Jurkat, Clone E6-1 (cell line): ENCODE data around the gene ZNF397. TPM values are rescaled to one million over a fixed set of nuclear protein-coding genes. Genes with fewer than 3 reads are reported as not detected.
"Not testable (repeated sequence)": the region's sequence is repeated elsewhere in the genome, so short reads cannot be mapped to it uniquely, and the experiment has no call there.

Source experiments
- DNase-seq: peaks from one replicate; pipeline ENCODE4 v3.0.0-alpha.2; 2011; ENCODE audit warnings: low read depth, low spot score
- H3K4me3 ChIP-seq: 2 replicates; pipeline ENCODE4 v1.5.1; 2011; ENCODE audit warnings: mild to moderate bottlenecking, low read length, control low read depth, moderate library complexity
- polyA plus RNA-seq: library from polyadenylated mRNA; unstranded; fragments of >200 nt; gene quantifications from one replicate; pipeline ENCODE4 v1.2.1, GENCODE V29; 2012; ENCODE audit warnings: missing spikeins; ENCODE audit not compliant: insufficient read length, insufficient read depth

Gene ZNF397
- polyA plus RNA-seq: 24.9 TPM

DNA sequence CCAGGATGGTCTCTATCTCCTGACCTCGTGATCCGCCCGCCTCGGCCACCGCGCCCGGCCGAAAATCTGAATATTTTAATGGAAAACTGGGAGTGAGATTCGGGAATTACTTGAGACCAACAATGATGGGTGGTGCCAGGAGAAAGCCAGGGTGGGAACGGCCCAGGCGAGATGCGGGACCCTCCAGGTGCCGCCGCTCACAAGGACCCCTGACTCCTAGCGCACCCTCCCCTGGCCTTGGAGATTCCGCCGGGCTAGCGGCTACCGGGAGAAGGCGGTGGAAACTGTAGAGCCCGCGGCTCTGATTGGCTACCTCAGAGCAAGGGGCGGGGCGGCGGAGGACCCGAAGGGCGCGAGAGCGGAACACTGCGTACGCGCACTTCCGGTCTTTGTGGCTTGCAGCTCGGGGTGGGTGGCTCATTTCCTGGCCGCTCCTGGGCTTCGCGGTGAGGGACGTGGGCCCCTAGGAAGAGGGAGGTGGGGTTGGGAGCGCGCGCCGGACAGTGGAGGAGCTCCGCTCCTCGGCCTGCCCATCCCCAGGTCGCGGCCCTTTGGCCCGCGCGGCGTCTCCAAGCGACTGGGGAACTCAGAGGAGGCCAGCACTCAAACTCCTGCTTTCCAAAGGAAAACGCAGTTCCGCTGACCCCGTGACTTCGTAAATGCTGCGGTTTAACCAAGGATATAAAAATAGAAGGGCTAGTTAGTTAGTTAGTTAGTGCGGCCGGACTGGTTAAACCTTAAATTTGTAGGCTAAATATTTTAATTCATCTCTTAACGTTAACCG lies at the start of gene ZNF397:
Gene ZNF397 (plus strand): TSS at position 371 of the 784 bp plus-strand sequence. CDS start 1,437 bp downstream, outside the sequence.
- H3K4me3 ChIP-seq: peak within 1 kb of the TSS; percentile 83
- peak; percentile 90 for DNase-seq

DNA sequence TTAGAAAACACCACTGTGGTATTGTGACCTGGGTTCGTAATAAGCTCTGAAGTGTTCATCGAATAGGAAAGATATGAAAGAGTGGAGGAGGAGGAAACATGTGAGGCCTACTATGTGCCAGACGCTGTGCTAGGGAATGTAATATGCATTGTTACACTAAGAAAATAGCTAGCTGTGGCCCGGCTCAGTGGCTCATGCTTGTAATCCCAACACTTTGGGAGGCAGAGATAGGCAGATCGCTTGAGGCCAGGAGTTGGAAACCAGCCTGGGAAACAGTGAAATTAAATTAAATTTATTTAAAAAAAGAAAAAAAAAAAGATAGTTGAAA lies 49.2 kb upstream of the ZNF397 start:
- no peak overlapping the region for H3K4me3 ChIP-seq
- DNase-seq: no peak

DNA sequence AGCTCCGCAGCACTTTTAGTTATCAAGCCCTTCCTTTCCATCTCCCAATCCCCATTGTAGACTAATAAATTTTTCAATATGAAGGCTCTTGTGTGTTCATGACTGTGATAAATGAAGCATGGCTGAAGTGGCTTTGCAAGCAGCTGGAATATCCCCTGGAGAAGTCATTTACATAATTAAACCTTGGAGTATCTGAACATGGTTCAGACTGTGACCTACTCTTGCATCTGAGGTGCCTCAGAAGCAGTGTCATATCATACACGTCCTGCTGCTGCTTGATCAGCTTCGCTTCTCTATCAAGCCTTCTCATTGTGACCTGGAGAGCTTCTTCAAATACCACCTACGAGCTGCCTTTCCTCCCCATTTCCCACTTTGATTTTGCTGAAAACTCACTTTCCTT lies 48.4 kb upstream of the ZNF397 start:
- DNase-seq: no peak
- H3K4me3 ChIP-seq: no peak overlapping the region

DNA sequence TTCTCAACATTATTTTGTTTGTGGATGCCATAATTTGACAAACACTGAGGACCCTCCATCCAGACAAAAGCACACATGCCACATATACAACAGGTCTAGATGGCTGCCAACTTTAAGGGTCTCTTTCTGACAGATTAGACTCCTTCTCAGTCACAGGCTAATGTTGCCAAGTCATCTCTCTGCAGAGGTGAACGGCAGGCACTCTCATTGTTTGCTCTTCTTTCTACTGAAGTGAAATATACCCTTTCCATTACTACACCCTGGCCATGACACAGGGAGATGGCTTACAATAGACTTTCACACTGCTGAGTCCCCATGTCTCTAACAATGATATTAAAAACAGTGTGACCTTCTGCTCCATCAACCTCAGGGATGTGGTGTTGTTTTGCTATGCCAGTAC lies 47.5 kb upstream of the ZNF397 start:
- H3K4me3 ChIP-seq: no peak overlapping the region

DNA sequence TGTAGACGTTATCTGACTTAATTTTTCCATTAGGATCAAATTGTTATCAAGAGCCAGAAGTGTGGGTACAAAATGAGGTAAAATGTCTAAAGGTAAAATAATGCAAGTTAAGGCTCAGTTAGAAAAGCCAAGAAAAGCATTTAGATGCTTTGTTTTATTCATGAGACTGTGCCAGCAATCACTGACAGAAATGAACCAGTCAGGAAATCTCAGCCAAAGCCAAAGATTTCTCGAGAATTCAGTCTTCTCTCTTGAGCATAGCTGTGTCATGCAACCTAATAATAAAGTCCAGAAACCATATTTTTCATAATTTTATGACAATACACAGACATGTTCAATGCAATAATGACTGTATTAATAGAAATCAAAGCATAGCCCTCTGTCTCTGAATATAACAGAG lies 43.5 kb upstream of the ZNF397 start:
- H3K4me3 ChIP-seq: no peak overlapping the region
- no peak for DNase-seq

More for the DNA sequence above, 47.5 kb upstream of the ZNF397 start:
- no peak for DNase-seq

DNA sequence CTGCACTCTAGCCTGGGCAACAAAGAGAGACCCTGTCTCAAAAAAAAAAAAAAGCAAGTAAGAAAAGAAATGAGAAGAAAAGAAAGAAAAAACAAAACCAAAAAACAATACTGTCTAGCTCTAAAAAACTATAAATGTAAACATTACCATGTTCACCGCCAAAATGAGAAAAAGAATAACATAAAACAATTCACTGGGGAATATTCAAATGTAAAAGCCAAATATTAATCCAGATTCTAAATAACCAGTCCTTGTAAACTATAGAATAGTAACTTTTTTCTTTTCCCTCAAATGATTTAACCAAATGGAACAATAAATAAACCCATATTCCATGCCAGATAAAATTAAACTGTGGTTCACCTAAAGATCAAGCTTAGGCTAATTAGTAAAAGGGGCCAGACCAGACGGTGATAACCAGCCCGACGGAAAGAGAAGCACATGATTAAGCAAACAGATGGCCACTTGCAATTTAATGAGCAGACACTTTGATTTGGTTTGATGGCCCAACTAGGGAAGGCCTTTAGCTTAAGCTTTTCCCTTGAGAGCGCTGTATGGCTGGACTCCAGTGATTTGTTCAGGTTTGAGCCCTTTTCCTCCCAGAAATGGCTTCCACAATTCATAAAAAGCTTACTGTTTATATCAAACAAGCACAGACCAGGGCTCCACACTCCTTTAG lies 39.4 kb upstream of the ZNF397 start:
- DNase-seq: no peak

DNA sequence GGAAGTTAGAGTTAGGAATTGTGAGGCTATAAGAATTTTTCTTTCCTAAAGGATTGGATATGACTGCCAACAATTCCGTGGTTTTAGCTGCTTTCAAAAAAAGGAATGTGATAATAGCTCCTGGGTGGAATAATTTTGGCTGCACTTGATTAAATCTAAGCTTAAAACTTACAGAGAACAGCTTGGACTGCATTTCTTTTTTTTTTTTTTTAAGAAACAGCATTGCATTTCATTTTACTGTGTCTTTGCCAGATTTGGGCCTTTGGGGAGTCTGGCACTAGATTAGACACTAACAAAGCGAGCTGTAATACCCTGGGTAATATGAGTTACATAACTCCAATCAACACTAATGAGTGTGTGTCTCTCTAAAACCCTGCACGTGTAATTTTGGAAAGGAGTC lies 37.8 kb upstream of the ZNF397 start:
- DNase-seq: no peak
- no peak overlapping the region for H3K4me3 ChIP-seq

More for the DNA sequence above, 39.4 kb upstream of the ZNF397 start:
- H3K4me3 ChIP-seq: no peak overlapping the region

DNA sequence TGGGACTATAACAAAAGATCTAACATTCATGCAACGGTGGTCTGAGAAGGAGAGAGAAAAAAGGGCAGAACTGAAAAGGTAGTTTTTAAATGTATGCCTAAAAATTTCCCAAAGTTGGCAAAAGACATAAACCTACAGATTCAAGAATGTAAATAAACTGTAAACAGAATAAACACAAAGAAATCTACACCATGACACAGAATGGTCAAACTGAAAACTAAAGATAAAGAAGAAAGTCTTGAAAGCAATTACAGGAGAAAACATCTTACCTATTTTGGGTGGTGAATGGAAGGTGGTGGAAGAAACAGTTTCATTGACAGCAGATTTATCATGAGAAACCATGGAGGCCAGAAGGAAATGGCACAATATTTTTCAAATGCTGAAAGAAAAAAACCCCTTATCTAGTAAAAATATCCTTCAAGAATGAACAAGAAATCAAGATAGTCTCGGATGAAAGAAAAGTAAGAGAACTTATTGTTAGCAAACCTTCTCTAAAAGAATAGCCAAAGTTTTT lies 35.6 kb upstream of the ZNF397 start:
- no peak for DNase-seq
- no peak overlapping the region for H3K4me3 ChIP-seq

DNA sequence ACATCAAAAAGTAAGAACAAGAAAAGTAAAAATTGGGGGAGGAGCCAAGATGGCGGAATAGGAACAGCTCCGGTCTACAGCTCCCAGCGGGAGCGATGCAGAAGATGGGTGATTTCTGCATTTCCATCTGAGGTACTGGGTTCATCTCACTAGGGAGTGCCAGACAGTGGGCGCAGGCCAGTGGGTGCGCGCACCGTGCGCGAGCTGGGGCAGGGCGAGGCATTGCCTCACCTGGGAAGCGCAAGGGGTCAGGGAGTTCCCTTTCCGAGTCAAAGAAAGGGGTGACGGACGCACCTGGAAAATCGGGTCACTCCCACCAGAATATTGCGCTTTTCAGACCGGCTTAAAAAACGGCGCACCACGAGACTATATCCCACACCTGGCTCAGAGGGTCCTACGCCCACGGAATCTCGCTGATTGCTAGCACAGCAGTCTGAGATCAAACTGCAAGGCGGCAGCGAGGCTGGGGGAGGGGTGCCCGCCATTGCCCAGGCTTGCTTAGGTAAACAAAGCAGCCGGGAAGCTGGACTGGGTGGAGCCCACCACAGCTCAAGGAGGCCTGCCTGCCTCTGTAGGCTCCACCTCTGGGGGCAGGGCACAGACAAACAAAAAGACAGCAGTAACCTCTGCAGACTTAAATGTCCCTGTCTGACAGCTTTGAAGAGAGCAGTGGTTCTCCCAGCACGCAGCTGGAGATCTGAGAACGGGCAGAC lies 34.9 kb upstream of the ZNF397 start:
- not testable (repeated sequence) for H3K4me3 ChIP-seq, DNase-seq

DNA sequence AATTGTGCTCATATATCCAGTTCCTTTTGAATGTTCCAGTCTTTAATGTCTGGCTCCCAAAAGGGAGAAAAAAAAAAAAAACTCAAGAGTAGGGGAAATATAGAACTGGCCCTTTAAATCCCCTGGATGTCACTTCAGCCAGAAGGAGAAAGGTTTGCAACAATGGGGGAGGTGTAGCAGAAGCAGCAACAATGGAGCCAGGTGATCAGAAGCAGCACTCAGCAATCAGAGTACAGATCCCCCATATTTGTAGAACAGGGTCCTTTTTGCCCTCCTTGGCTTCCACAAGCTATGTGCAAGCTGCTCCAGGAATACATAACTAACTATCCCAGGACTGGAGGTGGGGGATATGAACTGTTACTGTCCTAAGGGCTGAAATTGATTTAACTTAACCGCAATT lies 25.8 kb upstream of the ZNF397 start:
- no peak overlapping the region for H3K4me3 ChIP-seq
- DNase-seq: no peak

DNA sequence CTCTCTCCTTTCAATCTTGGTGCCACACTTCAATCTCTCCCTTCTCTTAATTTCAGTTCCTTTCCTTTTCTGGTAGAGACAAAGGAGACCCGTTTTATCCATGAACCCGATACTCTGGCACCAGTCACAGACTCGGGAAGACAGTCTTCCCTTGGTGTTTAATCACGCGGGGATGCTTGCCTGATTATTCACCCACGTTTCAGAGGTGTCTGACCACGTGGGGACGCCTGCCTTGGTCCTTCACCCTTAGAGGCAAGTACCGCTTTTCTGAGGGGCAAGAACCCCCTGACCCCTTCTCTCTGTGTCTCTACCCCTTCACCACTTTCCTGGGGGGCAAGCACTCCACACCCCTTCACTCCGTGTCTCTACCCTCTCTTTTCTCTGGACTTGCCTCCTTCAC lies 24.2 kb upstream of the ZNF397 start:
- DNase-seq, H3K4me3 ChIP-seq: not testable (repeated sequence)

DNA sequence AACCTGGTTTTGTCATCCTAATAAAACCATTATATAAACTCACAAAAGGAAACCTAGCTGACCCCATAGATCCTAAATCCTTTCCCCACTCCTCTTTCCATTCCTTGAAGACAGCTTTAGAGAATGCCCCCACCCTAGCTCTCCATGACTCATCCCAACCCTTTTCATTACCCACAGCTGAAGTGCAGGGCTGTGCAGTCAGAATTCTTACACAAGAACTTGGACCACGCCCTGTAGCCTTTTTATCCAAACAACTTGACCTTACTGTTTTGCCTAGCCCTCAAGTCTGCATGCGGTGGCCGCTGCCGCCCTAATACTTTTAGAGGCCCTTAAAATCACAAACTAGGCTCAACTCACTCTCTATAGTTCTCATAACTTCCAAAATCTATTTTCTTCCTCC lies 21.5 kb upstream of the ZNF397 start:
- not testable (repeated sequence) for DNase-seq

DNA sequence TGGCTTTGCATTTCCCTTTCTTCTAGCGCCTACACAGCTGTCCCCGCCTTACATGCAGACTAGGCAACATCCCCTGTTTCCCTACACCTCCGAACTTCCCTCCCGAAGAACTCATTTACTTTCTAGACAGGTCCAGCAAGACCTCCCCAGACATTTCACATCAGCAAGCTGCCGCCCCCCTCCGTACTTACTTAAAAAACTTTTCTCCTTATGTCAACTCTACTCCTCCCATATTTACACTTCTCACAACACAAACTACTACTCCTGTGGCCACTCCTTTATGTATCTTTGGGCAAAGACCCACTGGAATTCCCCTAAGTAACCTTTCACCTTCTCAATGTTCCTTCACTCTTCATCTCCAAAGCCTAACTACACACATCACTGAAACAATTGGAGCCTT lies 20.4 kb upstream of the ZNF397 start:
- DNase-seq: no peak

More for the DNA sequence above, 21.5 kb upstream of the ZNF397 start:
- H3K4me3 ChIP-seq: not testable (repeated sequence)

DNA sequence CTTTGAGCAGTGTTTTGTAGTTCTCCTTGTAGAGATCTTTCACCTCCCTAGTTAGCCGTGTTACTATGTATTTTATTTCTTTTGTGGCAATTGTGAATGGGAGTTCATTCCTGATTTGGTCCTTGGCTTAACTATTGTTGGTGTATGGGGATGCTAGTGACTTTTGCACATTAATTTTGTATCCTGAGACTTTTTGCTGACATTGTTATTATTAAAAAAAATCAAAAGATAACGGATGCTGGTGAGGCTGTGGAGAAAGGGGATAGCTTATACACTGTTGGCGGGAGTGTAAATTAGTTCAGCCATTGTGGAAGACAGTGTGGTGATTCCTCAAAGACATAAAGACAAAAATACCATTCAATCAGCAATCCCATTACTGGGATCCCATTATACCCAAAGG lies 17.0 kb upstream of the ZNF397 start:
- no peak overlapping the region for H3K4me3 ChIP-seq
- DNase-seq: no peak

More for the DNA sequence above, 20.4 kb upstream of the ZNF397 start:
- no peak overlapping the region for H3K4me3 ChIP-seq

DNA sequence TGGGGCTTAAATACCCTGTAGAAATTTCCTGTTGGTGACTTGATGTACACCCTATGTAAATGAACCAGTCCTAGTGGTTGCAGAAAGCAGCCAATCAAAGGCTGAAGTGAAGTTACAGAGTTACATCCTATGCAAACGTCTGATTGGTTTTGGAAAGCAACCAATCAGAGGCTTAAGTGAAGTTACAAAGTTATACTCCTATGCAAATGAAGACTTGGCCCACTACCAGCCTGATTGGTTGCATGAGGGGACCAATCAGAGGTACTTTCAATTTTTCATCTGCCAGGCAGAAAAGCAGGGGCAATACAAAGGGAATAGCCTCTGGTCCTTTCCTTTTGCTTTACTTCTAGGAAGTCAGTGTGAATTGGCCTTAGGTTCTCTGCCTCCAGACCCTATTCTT lies 13.6 kb upstream of the ZNF397 start:
- DNase-seq: peak; percentile 22
- H3K4me3 ChIP-seq: no peak overlapping the region

DNA sequence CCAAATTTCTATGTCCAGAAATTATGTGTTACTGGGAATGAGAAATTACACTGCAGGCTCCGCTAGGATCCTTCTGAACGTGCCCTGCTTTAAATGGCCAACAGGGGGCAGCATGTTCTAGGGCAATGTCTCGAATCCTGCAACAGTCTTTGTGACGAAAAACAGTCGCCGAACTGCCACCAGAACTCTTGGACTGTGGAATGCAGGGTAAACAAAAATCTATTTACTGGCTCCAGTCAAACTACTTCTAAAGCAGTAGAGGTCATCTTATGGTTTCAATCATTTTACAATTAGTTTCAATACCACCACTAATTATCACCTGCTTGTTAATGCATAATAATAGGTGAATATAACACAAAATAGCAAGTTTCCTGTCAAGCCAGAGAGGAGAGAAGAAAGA lies 9.8 kb upstream of the ZNF397 start:
- peak; percentile 73 for DNase-seq
- H3K4me3 ChIP-seq: peak overlapping the region; percentile 43

DNA sequence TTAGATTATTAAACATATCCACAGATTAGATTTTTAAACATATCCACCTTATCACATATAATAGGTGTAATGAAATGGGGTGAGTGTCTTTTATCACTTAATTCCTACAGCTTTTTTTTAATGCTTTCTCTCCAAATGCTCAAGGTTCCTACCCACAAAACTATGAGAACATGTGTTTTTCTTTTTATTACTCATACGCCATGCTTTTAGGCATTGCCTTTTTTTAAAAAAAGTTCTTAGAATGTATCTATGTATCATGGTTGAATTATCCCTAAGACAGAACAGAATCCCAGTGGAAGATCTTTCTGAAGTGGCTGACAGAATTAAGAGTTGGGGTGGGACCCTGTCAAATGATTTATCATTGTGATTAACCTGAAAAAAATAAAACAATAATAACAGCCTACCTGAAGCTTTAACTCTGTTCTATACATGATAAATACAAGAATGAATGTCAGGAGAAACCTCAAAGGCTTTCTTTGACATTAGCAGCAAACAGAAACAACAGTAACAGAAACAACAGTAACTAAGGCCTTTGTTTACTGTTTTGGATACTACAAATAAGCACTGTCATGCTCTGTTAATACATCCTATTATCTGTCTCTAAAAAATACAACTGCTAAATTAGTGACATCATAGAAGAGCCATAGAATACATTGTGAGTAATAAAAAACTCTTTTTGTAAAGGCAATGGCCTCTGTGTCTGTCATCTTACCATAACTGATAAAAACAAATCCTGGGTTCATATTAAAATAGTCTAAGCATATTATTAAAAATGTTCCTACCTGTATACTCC lies 4.1 kb upstream of the ZNF397 start:
- DNase-seq: no peak
- no peak overlapping the region for H3K4me3 ChIP-seq

DNA sequence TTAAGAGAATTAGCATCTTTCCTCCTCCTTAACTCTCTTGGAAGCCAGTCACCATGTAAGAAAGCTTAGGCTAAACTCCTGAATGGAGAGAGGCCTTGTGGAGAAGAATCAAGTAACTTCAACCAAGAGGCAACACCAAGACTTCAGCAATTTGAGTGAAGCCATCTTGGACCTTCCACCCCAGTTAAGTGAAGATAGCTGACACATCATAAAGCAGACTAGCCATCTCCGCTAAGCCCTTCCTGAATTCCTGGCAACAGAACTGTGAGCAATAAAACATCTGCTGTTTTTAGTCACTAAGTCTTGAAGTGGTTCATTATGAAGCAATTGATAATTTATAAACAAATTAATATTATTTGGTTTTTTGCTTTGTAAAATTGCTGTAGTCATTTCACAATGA lies 1.5 kb upstream of the ZNF397 start:
- no peak overlapping the region for H3K4me3 ChIP-seq
- DNase-seq: no peak

DNA sequence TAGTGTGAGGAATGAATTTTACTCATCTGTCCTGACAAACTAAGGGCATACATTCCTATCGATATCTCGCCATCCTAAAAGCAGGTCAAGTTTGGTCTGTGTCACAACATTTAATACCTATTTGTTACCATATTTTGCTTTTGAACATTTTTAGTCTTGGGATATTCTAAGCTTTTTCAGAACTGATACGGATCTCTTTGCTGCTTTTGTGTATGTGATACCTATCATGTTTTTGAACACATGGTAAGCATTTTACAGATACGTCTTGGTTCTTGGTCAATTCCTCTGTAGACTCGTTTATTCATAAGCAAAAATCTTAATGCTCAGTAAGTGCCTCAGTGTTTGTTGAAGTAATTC lies 592 bp downstream of the ZNF397 start:
- H3K4me3 ChIP-seq: peak overlapping the region; percentile 83
- DNase-seq: peak; percentile 7
